H9 (cell line): Measurements from ENCODE around the gene CTSE. TPM values are rescaled to one million over a fixed set of nuclear protein-coding genes. Genes with fewer than 3 reads are reported as not detected.

Source experiments
- DNase-seq: peaks from one replicate; pipeline ENCODE4 v3.0.0-alpha.2; 2017
- H2AFZ ChIP-seq: one replicate; pipeline ENCODE4 v1.6.1; 2013; ENCODE audit warnings: mild to moderate bottlenecking, low read length, control low read depth, moderate library complexity
- H2AK5ac ChIP-seq: 2 replicates; pipeline ENCODE4 v1.6.1; 2013; ENCODE audit warnings: low read length, control low read depth, mixed read lengths; ENCODE audit not compliant: insufficient read length
- H2BK120ac ChIP-seq: one replicate; pipeline ENCODE4 v1.6.1; 2013; ENCODE audit warnings: low read depth, mild to moderate bottlenecking, low read length, control low read depth, inconsistent platforms; ENCODE audit not compliant: poor library complexity, severe bottlenecking
- H2BK12ac ChIP-seq: 2 replicates; pipeline ENCODE4 v1.6.1; 2013; ENCODE audit warnings: low read length, control low read depth, mixed read lengths, low read depth; ENCODE audit not compliant: insufficient read length
- H2BK15ac ChIP-seq: 2 replicates; pipeline ENCODE4 v1.6.1; 2013; ENCODE audit warnings: low read depth, low read length, control low read depth
- H2BK20ac ChIP-seq: one replicate; pipeline ENCODE4 v1.6.1; 2013; ENCODE audit warnings: low read depth, mild to moderate bottlenecking, low read length, control low read depth, inconsistent platforms; ENCODE audit not compliant: poor library complexity, severe bottlenecking
- H2BK5ac ChIP-seq: 2 replicates; pipeline ENCODE4 v1.6.1; 2013; ENCODE audit warnings: low read length, control low read depth, mixed read lengths; ENCODE audit not compliant: insufficient read length
- H3K14ac ChIP-seq: 2 replicates; pipeline ENCODE4 v1.6.1; 2013; ENCODE audit warnings: low read length, control low read depth; ENCODE audit not compliant: insufficient read depth
- H3K18ac ChIP-seq: 2 replicates; pipeline ENCODE4 v1.6.1; 2013; ENCODE audit warnings: low read depth, mild to moderate bottlenecking, mixed read lengths, low read length, control low read depth; ENCODE audit not compliant: insufficient read length
- H3K23ac ChIP-seq: 2 replicates; pipeline ENCODE4 v1.6.1; 2013; ENCODE audit warnings: low read length, control low read depth, mixed read lengths, low read depth; ENCODE audit not compliant: insufficient read length
- H3K23me2 ChIP-seq: 2 replicates; pipeline ENCODE4 v1.6.1; 2013; ENCODE audit warnings: low read depth, mild to moderate bottlenecking, mixed read lengths, low read length, control low read depth; ENCODE audit not compliant: insufficient read length, poor library complexity, severe bottlenecking
- H3K27ac ChIP-seq: 2 replicates; pipeline ENCODE4 v1.5.1; 2013; ENCODE audit warnings: low read length, control low read depth, mixed read lengths, low read depth; ENCODE audit not compliant: insufficient read length
- H3K27me3 ChIP-seq: 2 replicates; pipeline ENCODE4 v1.6.1; 2013; ENCODE audit warnings: low read length, control low read depth, inconsistent platforms; ENCODE audit not compliant: insufficient read depth
- H3K4ac ChIP-seq: 2 replicates; pipeline ENCODE4 v1.6.1; 2013; ENCODE audit warnings: low read depth, mild to moderate bottlenecking, control low read depth, inconsistent platforms, low read length, moderate library complexity
- H3K4me1 ChIP-seq: 2 replicates; pipeline ENCODE4 v1.6.1; 2013; ENCODE audit warnings: low read length, control low read depth, inconsistent platforms; ENCODE audit not compliant: insufficient read depth
- H3K4me2 ChIP-seq: 2 replicates; pipeline ENCODE4 v1.6.1; 2013; ENCODE audit warnings: low read length, control low read depth, mixed read lengths; ENCODE audit not compliant: insufficient read length, insufficient read depth
- H3K56ac ChIP-seq: 2 replicates; pipeline ENCODE4 v1.6.1; 2013; ENCODE audit warnings: low read depth, mild to moderate bottlenecking, mixed read lengths, low read length, control low read depth; ENCODE audit not compliant: insufficient read length
- H3K79me1 ChIP-seq: 2 replicates; pipeline ENCODE4 v1.6.1; 2013; ENCODE audit warnings: low read depth, mild to moderate bottlenecking, moderate library complexity, low read length, control low read depth, inconsistent platforms; ENCODE audit not compliant: insufficient read depth, poor library complexity, severe bottlenecking
- H3K79me2 ChIP-seq: 2 replicates; pipeline ENCODE4 v1.6.1; 2013; ENCODE audit warnings: low read length, control low read depth, inconsistent platforms; ENCODE audit not compliant: insufficient read depth
- H3K9ac ChIP-seq: 2 replicates; pipeline ENCODE4 v1.6.1; 2013; ENCODE audit warnings: low read length, control low read depth, mixed read lengths; ENCODE audit not compliant: insufficient read length; ENCODE audit errors: extremely low read depth
- H3K9me3 ChIP-seq: one replicate; pipeline ENCODE4 v1.6.1; 2013; ENCODE audit warnings: low read depth, low read length, inconsistent platforms; ENCODE audit not compliant: control insufficient read depth
- H3T11ph ChIP-seq: one replicate; pipeline ENCODE4 v1.6.1; 2013; ENCODE audit warnings: mild to moderate bottlenecking, low read length, control low read depth, inconsistent platforms
- H4K20me1 ChIP-seq: one replicate; pipeline ENCODE4 v1.6.1; 2013; ENCODE audit not compliant: control insufficient read depth, insufficient read length, insufficient read depth
- H4K5ac ChIP-seq: 2 replicates; pipeline ENCODE4 v1.6.1; 2013; ENCODE audit warnings: low read depth, mild to moderate bottlenecking, mixed read lengths, low read length, control low read depth; ENCODE audit not compliant: insufficient read length
- H4K8ac ChIP-seq: replicated peaks from 2 replicates; pipeline ENCODE4 v1.6.1; 2013; ENCODE audit warnings: low read length, control low read depth, mixed read lengths, low read depth; ENCODE audit not compliant: insufficient read length
- H4K91ac ChIP-seq: 2 replicates; pipeline ENCODE4 v1.6.1; 2013; ENCODE audit warnings: low read depth, mild to moderate bottlenecking, moderate library complexity, mixed read lengths, low read length, control low read depth; ENCODE audit not compliant: insufficient read length
- H3K27ac Mint-ChIP-seq, 3 experiments: 2 replicates in 2 of 3; 3 replicates in 1 of 3; pipeline ENCODE4 v1.8.0; 2020 to 2021; ENCODE audit warnings: mixed read lengths in 3 of 3, mild to moderate bottlenecking in 1 of 3, moderate library complexity in 1 of 3
- H3K27me3 Mint-ChIP-seq: 2 replicates; pipeline ENCODE4 v1.8.0; 2021; ENCODE audit warnings: low read depth, mild to moderate bottlenecking, moderate library complexity, mixed read lengths
- H3K36me3 Mint-ChIP-seq, 3 experiments: 2 replicates in 2 of 3; 3 replicates in 1 of 3; pipeline ENCODE4 v1.8.0; 2020 to 2021; ENCODE audit warnings: low read depth in 3 of 3, mixed read lengths in 3 of 3; ENCODE audit not compliant: insufficient read depth in 1 of 3
- H3K4me1 Mint-ChIP-seq, 2 experiments: 2 replicates each; pipeline ENCODE4 v1.8.0; 2020; ENCODE audit warnings: mixed read lengths in 2 of 2
- H3K4me3 Mint-ChIP-seq, 2 experiments: 2 replicates in 1 of 2; 3 replicates in 1 of 2; pipeline ENCODE4 v1.8.0; 2020 to 2021; ENCODE audit warnings: mild to moderate bottlenecking in 2 of 2, mixed read lengths in 2 of 2, moderate library complexity in 1 of 2
- H3K9me3 Mint-ChIP-seq, 2 experiments: 2 replicates in 1 of 2; 3 replicates in 1 of 2; pipeline ENCODE4 v1.8.0; 2020; ENCODE audit warnings: mild to moderate bottlenecking in 2 of 2, mixed read lengths in 2 of 2, moderate library complexity in 1 of 2
- WGBS: extraction: QIAGEN DNeasy Blood & Tissue Kit; methylation state at CpG from one replicate; pipeline ENCODE4 v1.1.7; 2013; ENCODE audit warnings: missing lambda C conversion rate, low lambda C conversion rate, mixed read lengths; ENCODE audit not compliant: insufficient read length; ENCODE audit errors: extremely low coverage; 5-methylcytosine and 5-hydroxymethylcytosine counted together
- total RNA-seq: library from RNA; stranded (reverse); gene quantifications from 2 replicates; pipeline ENCODE4 v1.2.1, GENCODE V29; 2021
- TF ChIP-seq, protein P1 (sequence below): fragments of 200-600 bp; sonication (generic); conservative IDR thresholded peaks from 3 replicates; pipeline ENCODE4 v1.8.0; 2021; ENCODE audit warnings: antibody characterized with exemption, mild to moderate bottlenecking

The CTSE gene
- total RNA-seq, 1 experiment from 2014 or later, result not detected

DNA sequence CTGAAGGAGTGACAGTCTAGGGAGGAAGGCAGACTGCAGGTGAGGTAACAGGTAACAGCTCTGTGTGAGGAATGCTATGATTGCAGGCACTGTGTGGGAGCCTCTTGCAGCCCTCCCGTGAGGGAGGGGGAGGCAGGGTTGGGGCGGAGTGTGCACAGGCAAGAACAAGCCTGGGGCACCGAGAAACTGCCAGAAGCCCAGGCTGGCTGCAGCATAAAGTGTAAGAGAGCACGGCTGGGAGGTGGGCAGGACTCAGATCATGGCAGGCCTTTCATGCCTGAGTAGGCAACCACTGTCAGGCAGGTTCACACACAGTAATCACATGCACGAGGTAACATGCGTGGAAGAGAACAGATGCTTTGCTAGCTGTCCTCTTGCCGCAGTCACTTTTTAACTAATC is 17.9 kb upstream of the CTSE start:
- Histone ChIP-seq H3T11ph (no peak overlapping the region), H4K8ac (peak overlapping the region; percentile 18), H4K20me1 (no peaks in the 10 kb centered on the region), H2BK15ac (no peak overlapping the region), H2AFZ (peak overlapping the region; percentile 25), H2BK5ac (peak overlapping the region; percentile 38), H3K79me2 (no peaks in the 10 kb centered on the region), H3K23me2 (no peaks in the 10 kb centered on the region), H2AK5ac (no peak overlapping the region), H3K4me1 (peaks cover 3% of the 10 kb centered on the region; the same call in 1 of the 2 replicates), H3K79me1 (no peaks in the 10 kb centered on the region), H3K9me3 (no peaks in the 10 kb centered on the region), H3K4ac (no peak overlapping the region), H3K9ac (no peak overlapping the region), H3K18ac (no peak overlapping the region), H4K5ac (no peak overlapping the region), H3K23ac (no peak overlapping the region), H4K91ac (no peak overlapping the region), H3K14ac (no peak overlapping the region), H3K27ac (no peak overlapping the region), H3K56ac (peak overlapping the region; percentile 55), H3K4me2 (no peak overlapping the region), H2BK120ac (no peak overlapping the region), H2BK20ac (no peak overlapping the region), H3K27me3 (no peaks in the 10 kb centered on the region), H2BK12ac (no peak overlapping the region)
- Mint-ChIP-seq H3K27ac (peak overlapping the region in 2 of 3 experiments; percentile 14 to 54; a peak in 2 of 7 replicates), H3K9me3 (no peaks in the 10 kb centered on the region; a peak in 1 of 5 replicates), H3K4me3 (no peak overlapping the region), H3K4me1 (peaks cover 20 to 23% of the 10 kb centered on the region in 2 experiments), H3K27me3 (no peaks in the 10 kb centered on the region; the same call in 1 of the 2 replicates), H3K36me3 (no peaks in the 10 kb centered on the region)
- peak; percentile 63 for DNase-seq
- WGBS, result no CpG with 5 or more reads among the region's 7 CpGs
- TF ChIP-seq, protein P1, sequence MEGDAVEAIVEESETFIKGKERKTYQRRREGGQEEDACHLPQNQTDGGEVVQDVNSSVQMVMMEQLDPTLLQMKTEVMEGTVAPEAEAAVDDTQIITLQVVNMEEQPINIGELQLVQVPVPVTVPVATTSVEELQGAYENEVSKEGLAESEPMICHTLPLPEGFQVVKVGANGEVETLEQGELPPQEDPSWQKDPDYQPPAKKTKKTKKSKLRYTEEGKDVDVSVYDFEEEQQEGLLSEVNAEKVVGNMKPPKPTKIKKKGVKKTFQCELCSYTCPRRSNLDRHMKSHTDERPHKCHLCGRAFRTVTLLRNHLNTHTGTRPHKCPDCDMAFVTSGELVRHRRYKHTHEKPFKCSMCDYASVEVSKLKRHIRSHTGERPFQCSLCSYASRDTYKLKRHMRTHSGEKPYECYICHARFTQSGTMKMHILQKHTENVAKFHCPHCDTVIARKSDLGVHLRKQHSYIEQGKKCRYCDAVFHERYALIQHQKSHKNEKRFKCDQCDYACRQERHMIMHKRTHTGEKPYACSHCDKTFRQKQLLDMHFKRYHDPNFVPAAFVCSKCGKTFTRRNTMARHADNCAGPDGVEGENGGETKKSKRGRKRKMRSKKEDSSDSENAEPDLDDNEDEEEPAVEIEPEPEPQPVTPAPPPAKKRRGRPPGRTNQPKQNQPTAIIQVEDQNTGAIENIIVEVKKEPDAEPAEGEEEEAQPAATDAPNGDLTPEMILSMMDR, result no peak
